ENCODE measurements around the gene RNF212B.
"Not testable (repeated sequence)": the region's sequence is repeated elsewhere in the genome, so short reads cannot be mapped to it uniquely, and the experiment has no call there.

Gene RNF212B

GRCh38 chr14:23269193-23269592, 31.5 kb downstream of the RNF212B start:
- no peak for TF ChIP-seq CTCF (IDR thresholded peaks at IDR 0.05; ENCODE audit: insufficient read depth, low read depth, low read length, missing control alignments)
- H3K4me3 ChIP-seq (ENCODE audit: low read depth, low read length), result no peak overlapping the region
- DNase-seq (ENCODE audit: low read depth), result no peak

GRCh38 chr14:23275412-23275811, 37.7 kb downstream of the RNF212B start:
- H3K4me3 ChIP-seq (ENCODE audit: low read depth, low read length), result no peak overlapping the region

GRCh38 chr14:23277189-23277588, 39.5 kb downstream of the RNF212B start:
- H3K4me3 ChIP-seq (ENCODE audit: low read depth, low read length), result no peak overlapping the region
- no peak for DNase-seq (ENCODE audit: low read depth)
- no peak for TF ChIP-seq CTCF (IDR thresholded peaks at IDR 0.05; ENCODE audit: insufficient read depth, low read depth, low read length, missing control alignments)

More at GRCh38 chr14:23275412-23275811, 37.7 kb downstream of the RNF212B start:
- no peak for DNase-seq (ENCODE audit: low read depth)
- no peak for TF ChIP-seq CTCF (IDR thresholded peaks at IDR 0.05; ENCODE audit: insufficient read depth, low read depth, low read length, missing control alignments)

- not testable (repeated sequence) for DNase-seq (ENCODE audit: low read depth); H3K4me3 ChIP-seq (ENCODE audit: low read depth, low read length)
These were observed 40.2 kb downstream of the RNF212B start for GRCh38 chr14:23277928-23278327.

GRCh38 chr14:23281247-23281646, 43.5 kb downstream of the RNF212B start:
- no peak for TF ChIP-seq CTCF (IDR thresholded peaks at IDR 0.05; ENCODE audit: insufficient read depth, low read depth, low read length, missing control alignments)
- DNase-seq (ENCODE audit: low read depth), result no peak
- no peak overlapping the region for H3K4me3 ChIP-seq (ENCODE audit: low read depth, low read length)

GRCh38 chr14:23284654-23285529, 47.2 kb downstream of the RNF212B start:
- DNase-seq (ENCODE audit: low read depth), result peak; percentile 73
- peak overlapping the region; percentile 99 for H3K4me3 ChIP-seq (ENCODE audit: low read depth, low read length)

More at GRCh38 chr14:23284654-23285529, 47.2 kb downstream of the RNF212B start:
- no peak for TF ChIP-seq CTCF (IDR thresholded peaks at IDR 0.05; ENCODE audit: insufficient read depth, low read depth, low read length, missing control alignments)
